ENCODE results near the gene FCAMR.

DNA sequence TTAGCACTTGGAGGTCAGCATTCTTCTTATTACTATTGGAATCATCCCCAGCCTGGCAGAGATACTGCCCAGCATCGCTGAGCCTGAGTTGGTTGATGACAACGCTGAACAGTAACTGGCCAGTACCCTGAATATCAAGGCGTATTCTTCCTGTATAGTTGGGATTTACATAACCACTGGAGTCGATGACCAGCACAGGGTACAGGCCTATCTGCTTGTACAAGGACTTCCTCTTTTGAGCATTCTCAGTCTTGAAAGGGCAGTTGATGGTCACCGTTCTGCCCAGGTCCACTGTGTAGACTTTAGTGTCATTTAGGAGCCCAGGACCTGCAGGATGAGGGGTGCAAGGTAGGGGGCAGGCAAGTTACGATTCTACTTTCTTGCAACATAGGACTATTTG lies 32.8 kb downstream of the FCAMR start:
- TF ChIP-seq, protein P1, sequence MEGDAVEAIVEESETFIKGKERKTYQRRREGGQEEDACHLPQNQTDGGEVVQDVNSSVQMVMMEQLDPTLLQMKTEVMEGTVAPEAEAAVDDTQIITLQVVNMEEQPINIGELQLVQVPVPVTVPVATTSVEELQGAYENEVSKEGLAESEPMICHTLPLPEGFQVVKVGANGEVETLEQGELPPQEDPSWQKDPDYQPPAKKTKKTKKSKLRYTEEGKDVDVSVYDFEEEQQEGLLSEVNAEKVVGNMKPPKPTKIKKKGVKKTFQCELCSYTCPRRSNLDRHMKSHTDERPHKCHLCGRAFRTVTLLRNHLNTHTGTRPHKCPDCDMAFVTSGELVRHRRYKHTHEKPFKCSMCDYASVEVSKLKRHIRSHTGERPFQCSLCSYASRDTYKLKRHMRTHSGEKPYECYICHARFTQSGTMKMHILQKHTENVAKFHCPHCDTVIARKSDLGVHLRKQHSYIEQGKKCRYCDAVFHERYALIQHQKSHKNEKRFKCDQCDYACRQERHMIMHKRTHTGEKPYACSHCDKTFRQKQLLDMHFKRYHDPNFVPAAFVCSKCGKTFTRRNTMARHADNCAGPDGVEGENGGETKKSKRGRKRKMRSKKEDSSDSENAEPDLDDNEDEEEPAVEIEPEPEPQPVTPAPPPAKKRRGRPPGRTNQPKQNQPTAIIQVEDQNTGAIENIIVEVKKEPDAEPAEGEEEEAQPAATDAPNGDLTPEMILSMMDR (IDR thresholded peaks at IDR 0.05; ENCODE audit: insufficient read depth, low read depth, low read length) = no peak
- TF ChIP-seq EZH2 (IDR thresholded peaks at IDR 0.05; ENCODE audit: insufficient read depth, low read length) = no peak

All from astrocyte (in vitro differentiated cells and primary cell).